ENCODE data around the gene NKX1-2.

DNA sequence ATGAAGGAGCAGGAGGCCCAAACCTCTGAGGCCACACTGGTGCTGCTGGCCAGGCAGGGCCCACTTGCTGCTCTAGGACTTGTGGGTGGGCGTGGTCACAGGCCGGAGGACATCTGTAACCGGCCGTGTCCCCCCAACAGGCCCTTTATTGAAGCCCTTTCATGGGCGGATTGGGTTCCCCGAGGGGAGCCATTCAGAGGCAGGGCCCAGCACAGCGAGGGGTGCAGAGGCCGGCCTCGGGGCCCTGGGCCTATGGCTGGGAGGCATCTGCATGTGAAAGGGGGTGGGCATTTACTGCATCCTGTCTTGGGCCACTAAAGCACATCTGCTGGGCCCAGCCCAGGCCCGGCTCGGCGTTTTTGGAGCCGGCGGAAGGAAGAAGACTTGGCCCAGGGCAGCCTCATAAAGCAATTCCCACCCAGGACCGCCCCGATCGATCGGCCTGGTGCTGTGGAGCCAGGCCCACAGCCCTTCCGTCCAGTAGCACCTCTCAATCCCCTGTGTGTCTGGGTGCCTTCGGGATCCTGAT is 20.2 kb upstream of the NKX1-2 start:
- TF ChIP-seq ZNF169 (tag by site-specific recombination; IDR thresholded peaks at IDR 0.05) (no peak), KLF16 (tag by site-specific recombination; IDR thresholded peaks at IDR 0.05) (no peak), ZNF274 (IDR thresholded peaks at IDR 0.05; ENCODE audit: low read length) (no peak), ZNF274 (tag by site-specific recombination; IDR thresholded peaks at IDR 0.05; ENCODE audit: borderline replicate concordance) (no peak), ZFP37 (tag by site-specific recombination; IDR thresholded peaks at IDR 0.05) (no peak), ZNF362 (tag by site-specific recombination; IDR thresholded peaks at IDR 0.05) (no peak), ZBTB6 (tag by site-specific recombination; IDR thresholded peaks at IDR 0.05) (no peak), ZNF324 (tag by site-specific recombination; IDR thresholded peaks at IDR 0.05) (no peak), ZNF202 (tag by site-specific recombination; IDR thresholded peaks at IDR 0.05; ENCODE audit: borderline replicate concordance) (no peak), ZNF777 (tag by site-specific recombination; IDR thresholded peaks at IDR 0.05; ENCODE audit: borderline replicate concordance) (no peak), ZNF121 (tag by site-specific recombination; IDR thresholded peaks at IDR 0.05) (no peak), ZNF501 (tag by site-specific recombination; IDR thresholded peaks at IDR 0.05) (no peak)
- TF ChIP-seq, protein P1, sequence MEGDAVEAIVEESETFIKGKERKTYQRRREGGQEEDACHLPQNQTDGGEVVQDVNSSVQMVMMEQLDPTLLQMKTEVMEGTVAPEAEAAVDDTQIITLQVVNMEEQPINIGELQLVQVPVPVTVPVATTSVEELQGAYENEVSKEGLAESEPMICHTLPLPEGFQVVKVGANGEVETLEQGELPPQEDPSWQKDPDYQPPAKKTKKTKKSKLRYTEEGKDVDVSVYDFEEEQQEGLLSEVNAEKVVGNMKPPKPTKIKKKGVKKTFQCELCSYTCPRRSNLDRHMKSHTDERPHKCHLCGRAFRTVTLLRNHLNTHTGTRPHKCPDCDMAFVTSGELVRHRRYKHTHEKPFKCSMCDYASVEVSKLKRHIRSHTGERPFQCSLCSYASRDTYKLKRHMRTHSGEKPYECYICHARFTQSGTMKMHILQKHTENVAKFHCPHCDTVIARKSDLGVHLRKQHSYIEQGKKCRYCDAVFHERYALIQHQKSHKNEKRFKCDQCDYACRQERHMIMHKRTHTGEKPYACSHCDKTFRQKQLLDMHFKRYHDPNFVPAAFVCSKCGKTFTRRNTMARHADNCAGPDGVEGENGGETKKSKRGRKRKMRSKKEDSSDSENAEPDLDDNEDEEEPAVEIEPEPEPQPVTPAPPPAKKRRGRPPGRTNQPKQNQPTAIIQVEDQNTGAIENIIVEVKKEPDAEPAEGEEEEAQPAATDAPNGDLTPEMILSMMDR (tag by site-specific recombination; IDR thresholded peaks at IDR 0.05): no peak
